Sigmoid colon (tissue), 7 donors: ENCODE measurements around the gene CYP26C1. TPM values are rescaled to one million over a fixed set of nuclear protein-coding genes. Genes with fewer than 3 reads are reported as not detected.
A peak's percentile ranks its signal among the peaks of the same experiment; 100 is the strongest.

Source experiments
- DNase-seq: peaks from one replicate; pipeline ENCODE4 v3.0.0-alpha.2; 2019
- H3K27ac ChIP-seq, 4 donors: fragments of 200-600 bp; sonication (generic); one replicate each; pipeline ENCODE4 v1.5.1; 2016 to 2019; ENCODE audit warnings: mild to moderate bottlenecking in 1 of 4
- H3K27me3 ChIP-seq, 3 donors: fragments of 200-600 bp; sonication (generic); one replicate each; pipeline ENCODE4 v1.5.1; 2019; ENCODE audit warnings: mild to moderate bottlenecking in 1 of 3
- H3K36me3 ChIP-seq, 4 donors: fragments of 200-600 bp; sonication (generic); one replicate each; pipeline ENCODE4 v1.5.1; 2016 to 2019
- H3K4me1 ChIP-seq, 4 donors: fragments of 200-600 bp; sonication (generic); one replicate each; pipeline ENCODE4 v1.5.1; 2017 to 2019
- H3K4me3 ChIP-seq, 4 donors: fragments of 200-600 bp; sonication (generic); one replicate each; pipeline ENCODE4 v1.5.1; 2017 to 2019; ENCODE audit warnings: mild to moderate bottlenecking in 2 of 4, moderate library complexity in 1 of 4
- H3K9me3 ChIP-seq, 4 donors: fragments of 200-600 bp in 3 of 4; sonication (generic) in 3 of 4; one replicate each; pipeline versions ENCODE4 v1.5.1 to v1.6.1; 2013 to 2019
- CTCF ChIP-seq, 4 experiments: fragments of 450-650 bp in 3 of 4; fragments of 200-600 bp in 1 of 4; IDR thresholded peaks; one replicate each; pipeline ENCODE4 v1.5.1; 2016 to 2019; ENCODE audit warnings: antibody characterized with exemption in 4 of 4, mild to moderate bottlenecking in 3 of 4, moderate library complexity in 2 of 4
- EP300 ChIP-seq, 4 donors: sonication (generic); formaldehyde crosslinking; IDR thresholded peaks; one replicate each; pipeline ENCODE4 v1.6.1; 2017; ENCODE audit warnings: antibody characterized with exemption in 4 of 4
- POLR2A ChIP-seq, 2 donors: fragments of 450-650 bp; IDR thresholded peaks; one replicate each; pipeline ENCODE4 v1.6.1; 2016; ENCODE audit warnings: antibody characterized with exemption in 2 of 2, mild to moderate bottlenecking in 2 of 2, moderate library complexity in 2 of 2
- POLR2AphosphoS5 ChIP-seq, 4 donors: sonication (generic); formaldehyde crosslinking; IDR thresholded peaks; one replicate each; pipeline ENCODE4 v1.6.1; 2017; ENCODE audit warnings: antibody characterized with exemption in 4 of 4
- WGBS, 2 donors: extraction: QIAGEN DNeasy Blood & Tissue Kit; methylation state at CpG; one replicate each; pipeline ENCODE4 v1.1.7; 2013; 5-methylcytosine and 5-hydroxymethylcytosine counted together
- intact Hi-C: fragments of 100-400 bp; cut with DNase I; formaldehyde crosslinking; loops from one replicate; pipeline ENCODE4 v1.15.1; 2023
- polyA plus RNA-seq, 3 donors: library from polyadenylated mRNA; stranded (reverse); fragments of 200-250 nt; gene quantifications; one replicate each; pipeline ENCODE4 v1.2.3, GENCODE V29; 2013
- total RNA-seq, 4 donors: library from RNA; depleted of rRNA; stranded (reverse); fragments of >200 nt; gene quantifications; one replicate each; pipeline ENCODE4 v1.1.0, GENCODE V29; 2016
- donor health status: healthy with polysubstance abuse.
- donor health status: Bipolar disorder and iron deficiency.
- donor health status: healthy.

The CYP26C1 gene
- total and polyA plus RNA-seq, 7 donors, result 0.03 to 0.14 TPM; not detected in 5

GRCh38 chr10:93115661-93116383 lies 55.2 kb downstream of the CYP26C1 start:
- no peaks in the 10 kb centered on the region for H3K27me3 ChIP-seq
- intact Hi-C loops, result no loop called here
- TF ChIP-seq EP300 (IDR thresholded peaks at IDR 0.05) (no peak), POLR2A (IDR thresholded peaks at IDR 0.05) (no peak), POLR2AphosphoS5 (IDR thresholded peaks at IDR 0.05) (no peak), CTCF (IDR thresholded peaks at IDR 0.05) (peak in 2 of 4 experiments; percentile 25 to 29)
- no peaks in the 10 kb centered on the region for H3K4me1 ChIP-seq
- H3K27ac ChIP-seq, result no peak overlapping the region
- 35 to 62% methylated on average over 4 of the region's 4 CpGs for WGBS, 2 donors
- H3K4me3 ChIP-seq, result no peak overlapping the region
- no peaks in the 10 kb centered on the region for H3K36me3 ChIP-seq
- H3K9me3 ChIP-seq, result no peaks in the 10 kb centered on the region
- peak; percentile 69 for DNase-seq

Other genes with a start within 250 kb of the CYP26C1 start
- gene EXOC6, start 212.3 kb upstream of the CYP26C1 start, total RNA-seq, result 10 to 100 TPM; 16.6 to 20.2 (median 18.9) TPM
- 10 to 100 TPM in 1 of 3 donors, 1 to 10 TPM in 2; 6.6 to 10.9 (median 9.1) TPM for gene EXOC6, start 212.3 kb upstream of the CYP26C1 start, polyA plus RNA-seq
- gene CYP26A1, start 13.1 kb downstream of the CYP26C1 start, total RNA-seq, result not detected
- not detected for gene CYP26A1, start 13.1 kb downstream of the CYP26C1 start, polyA plus RNA-seq